ENCODE measurements around the gene NPPC.

NPPC gene

DNA sequence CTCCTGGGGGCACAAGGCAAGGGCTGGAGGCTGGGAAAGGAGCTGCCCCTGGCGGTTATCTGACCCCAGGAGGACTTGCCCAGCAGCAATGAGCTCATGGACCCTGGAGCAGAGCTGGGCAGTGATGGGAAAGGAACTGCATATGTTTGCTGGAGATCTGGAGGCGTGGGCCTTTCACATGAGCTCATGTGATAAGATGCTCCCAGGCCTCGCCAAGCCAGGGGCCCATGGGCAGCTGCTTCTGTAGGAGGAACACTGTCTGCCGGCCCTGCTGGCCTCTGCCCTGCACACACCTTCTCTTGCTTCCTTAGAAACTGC, 9.0 kb upstream of the NPPC start:
- DNase-seq (ENCODE audit: low read depth in 2 of 2) = no peak

DNA sequence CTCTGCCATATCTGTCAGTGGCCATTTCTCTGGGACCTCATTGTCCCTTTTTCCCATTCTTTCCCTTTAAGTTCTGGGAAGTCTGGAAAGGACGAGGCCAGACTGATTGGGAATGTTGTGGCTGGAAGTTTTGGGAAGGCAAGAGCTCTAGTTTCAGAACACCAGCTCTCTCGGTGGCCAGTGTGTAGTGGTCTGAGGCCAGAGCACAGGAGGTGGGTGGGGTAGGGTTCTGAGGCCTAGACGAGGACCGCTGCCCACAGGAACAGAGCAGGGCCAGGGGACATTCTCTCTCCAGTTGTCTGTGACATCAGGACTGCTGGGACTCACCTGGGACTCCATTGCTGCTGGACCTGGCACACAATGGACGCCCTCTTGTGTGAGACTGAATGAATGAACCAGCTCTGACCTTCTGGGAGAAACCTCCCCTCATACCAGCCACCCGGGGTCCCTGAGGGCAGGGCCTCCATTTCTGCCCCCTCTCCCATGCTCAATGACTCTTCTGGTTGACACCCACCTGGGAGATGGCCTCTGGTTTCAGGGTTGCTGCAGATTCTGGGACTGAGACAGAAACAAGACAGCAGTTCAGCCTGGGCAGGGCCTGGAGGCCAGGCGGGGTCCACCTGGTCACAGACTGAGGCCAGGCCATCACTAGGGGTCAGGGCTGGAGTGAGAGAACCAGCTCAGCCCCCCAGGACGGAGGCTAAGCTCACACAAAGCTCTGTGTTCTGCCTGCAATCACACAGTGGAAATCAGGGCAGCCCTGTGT, 8.4 kb upstream of the NPPC start:
- no peak for DNase-seq (ENCODE audit: low read depth in 2 of 2)

DNA sequence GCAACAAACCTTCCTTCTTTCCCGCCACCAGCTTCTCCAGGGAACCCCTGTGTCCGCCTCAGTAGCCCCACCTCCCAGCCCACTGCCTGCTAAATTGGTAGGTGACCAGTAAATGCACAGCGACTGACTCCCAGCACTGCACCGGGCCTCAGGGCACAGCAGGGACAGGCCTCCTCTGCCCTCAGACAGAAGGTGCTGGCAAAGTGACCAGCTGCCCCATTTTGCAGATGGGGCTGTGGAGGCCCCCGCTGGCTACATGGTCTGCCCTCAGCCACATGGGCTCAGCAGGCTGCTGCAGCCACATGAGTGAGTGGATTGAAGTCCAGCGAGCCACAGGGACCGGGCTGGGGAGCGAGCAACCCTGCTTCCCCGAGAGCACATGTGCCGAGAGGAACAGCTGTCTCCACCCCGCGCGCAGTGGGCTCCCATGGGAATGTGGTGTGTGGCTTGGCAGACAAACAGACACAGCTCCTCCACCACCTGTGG, 7.8 kb upstream of the NPPC start:
- DNase-seq (ENCODE audit: low read depth in 2 of 2) = no peak

DNA sequence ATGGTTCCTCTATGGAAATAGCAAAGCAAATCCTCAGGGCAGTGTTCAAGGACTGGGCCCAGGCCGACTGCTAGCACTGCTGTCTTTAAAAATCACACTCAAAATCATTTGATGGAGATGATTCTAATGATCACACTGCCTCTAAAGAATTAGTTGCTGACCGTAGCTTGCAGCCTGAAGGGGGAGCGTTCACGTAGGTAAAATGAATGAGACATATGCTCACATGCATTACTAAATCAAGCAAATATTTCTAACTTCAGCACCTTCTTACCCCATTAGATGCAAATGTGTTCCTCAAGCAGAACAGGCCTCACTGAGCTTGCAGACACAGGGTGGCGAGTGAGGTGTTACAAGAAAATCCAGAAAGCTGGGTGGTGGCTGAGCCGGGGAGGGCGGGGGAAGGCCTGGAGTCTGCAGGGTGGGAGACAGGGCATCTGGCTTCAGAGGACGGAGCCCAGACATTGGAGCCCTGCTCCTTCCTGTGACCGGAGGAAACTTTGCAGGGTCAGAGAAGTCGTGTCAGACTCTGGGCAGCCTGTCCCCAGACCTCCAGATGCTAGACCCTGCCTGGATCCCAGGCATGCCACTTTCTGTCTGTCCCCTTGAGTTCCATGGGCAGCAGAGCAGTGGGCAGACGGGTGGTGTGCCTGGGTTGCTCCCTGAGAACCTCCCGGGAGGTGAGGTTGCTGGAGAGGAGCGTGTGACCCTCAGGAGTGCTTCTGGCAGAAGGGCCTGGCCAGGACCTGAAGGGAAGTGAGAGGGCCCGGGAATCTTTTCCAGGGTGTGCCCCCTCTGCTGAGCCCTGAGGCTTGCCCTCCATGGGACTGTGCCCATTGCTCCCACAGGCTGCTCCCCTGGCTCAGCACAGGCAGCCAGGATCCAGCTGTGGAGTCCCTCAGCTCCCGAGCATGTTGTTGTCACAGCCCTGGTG, 7.1 kb upstream of the NPPC start:
- no peak for DNase-seq (ENCODE audit: low read depth in 2 of 2)

DNA sequence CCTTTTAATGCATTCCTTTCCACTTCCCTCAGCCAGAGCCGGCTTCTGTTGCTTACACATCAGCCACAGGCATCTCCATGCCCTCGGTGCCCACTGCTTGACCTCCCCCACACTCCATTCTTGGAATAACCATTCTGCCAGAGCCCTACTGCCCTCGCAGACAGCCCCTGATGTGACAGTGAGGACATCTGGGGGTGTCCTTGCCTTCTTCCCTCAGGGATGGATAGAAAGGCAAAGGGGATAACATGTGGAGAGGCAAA, 6.4 kb upstream of the NPPC start:
- DNase-seq (ENCODE audit: low read depth in 2 of 2) = no peak

DNA sequence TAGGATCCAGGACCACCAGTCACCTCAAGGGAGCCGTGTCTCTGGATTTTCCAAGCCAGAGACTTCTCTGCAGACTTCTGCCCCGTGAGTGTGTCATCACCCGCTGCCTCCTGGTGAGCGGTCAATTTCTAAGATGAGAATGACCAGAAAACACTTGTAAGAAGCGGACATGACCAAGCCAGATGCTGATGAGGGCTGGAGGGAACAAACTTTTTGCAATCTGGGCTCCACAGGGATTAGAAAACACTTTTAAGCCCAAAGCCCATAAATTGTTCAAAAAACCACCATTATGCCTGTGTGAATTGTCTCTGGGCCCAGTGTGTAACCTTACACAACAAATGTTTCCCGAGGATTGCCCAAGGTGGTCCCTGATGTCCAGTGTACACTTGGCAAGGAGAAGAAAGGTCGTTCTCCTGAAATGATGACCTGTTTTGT, 5.3 kb upstream of the NPPC start:
- no peak for DNase-seq (ENCODE audit: low read depth in 2 of 2)

DNA sequence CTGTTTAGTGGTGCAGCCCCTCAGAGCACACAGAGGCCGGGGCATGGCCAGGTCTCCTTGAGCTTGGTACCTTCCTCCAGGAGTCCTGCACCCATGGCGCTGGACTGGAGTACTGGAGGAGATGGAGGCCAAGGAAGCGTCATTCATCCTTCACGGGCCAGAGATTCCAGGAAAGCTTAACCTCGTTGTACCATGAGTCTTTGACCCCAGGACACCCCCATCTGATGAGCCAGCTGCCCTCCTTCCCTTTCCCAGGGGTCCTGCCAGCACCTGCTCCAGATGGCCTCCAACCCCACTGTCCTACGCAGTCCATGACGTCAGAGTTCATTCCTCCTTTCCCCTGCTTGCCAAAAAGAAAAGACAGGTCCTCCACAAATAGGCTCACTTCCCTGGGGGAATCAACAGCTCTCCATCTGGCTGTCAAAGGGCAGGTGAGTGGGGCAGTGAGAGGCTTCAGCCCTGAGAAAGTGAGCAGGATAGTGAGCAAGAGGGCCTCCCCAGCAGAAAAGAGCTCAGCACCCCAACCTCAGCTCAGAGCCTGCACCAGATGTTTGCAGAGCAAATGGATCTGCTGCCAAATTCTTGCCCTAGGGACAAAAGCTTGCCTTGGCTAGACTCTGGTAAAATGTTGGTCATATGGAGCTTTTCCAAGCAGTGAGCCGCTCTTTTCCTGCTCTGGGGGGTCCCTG, 4.5 kb upstream of the NPPC start:
- no peak for DNase-seq (ENCODE audit: low read depth in 2 of 2)

DNA sequence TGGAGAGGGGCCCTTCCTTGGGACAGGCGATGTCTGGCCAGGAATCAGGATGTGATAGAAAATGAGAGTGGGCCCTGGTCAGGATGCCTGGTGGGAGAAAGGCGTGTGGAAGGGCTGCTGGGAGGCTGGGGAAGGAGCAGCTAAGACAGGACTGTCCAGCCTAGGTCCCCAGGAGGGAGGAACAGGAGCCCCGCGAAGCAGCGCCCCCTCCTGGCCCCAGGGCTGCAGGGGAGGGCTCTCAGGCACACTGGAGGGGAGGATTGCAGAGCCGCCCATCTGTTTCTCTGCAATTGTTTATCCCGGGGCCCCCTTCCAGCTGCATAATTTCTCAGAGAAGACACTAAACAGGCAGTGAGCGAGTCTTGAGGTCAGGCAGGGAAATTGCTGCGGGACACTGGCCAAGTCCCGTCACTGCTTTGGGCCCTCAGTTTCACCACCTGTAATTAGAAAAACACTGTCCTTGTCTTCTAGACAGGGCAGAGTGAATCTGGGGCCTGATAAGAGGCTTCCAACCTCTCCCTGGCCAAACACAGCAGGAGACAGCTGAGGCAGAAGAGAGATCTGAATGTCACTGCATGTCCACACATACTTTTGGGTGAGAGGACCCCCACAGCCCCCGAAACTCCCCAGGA, 3.9 kb upstream of the NPPC start:
- DNase-seq (ENCODE audit: low read depth in 2 of 2) = no peak

DNA sequence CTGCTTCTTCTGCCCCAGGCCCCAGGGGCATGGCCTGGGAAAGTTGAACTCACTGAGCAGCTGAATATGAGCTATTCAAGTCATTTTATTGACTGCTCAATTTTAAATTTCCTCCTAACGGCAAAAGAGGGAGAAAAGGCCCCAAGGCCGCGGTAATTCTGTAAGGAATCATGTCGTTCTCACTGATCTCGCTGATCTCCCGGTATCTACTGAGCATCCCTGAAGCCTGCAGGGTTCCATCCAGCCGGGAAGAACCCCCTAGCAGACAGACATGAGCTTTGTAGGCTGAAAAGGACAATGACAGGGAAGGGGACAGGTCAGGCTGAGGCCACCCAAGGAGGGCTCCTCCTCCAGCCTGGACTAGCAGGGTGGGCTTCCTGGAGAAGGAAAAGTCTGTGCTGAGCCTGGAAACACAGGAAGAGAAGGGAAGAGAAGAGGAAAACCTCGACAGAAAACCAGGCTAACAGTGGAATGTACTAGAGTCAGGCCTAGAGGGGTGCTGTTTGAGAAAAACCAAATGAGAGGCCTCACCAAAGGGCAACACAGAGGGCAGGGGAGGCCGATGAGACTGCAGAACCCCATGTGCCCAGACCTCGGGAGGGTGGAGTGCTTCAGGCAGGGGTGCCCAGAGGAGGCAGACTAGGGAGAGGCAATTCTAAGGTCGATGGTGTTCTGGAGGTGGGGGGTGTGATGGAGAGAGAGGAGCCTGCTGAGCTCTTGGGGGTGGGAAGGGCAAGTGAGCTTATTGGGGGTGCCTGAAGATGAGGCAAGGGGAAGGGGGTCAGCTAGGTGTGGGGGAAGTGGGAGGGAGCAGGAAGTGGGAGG, 2.9 kb upstream of the NPPC start:
- no peak for DNase-seq (ENCODE audit: low read depth in 2 of 2)

DNA sequence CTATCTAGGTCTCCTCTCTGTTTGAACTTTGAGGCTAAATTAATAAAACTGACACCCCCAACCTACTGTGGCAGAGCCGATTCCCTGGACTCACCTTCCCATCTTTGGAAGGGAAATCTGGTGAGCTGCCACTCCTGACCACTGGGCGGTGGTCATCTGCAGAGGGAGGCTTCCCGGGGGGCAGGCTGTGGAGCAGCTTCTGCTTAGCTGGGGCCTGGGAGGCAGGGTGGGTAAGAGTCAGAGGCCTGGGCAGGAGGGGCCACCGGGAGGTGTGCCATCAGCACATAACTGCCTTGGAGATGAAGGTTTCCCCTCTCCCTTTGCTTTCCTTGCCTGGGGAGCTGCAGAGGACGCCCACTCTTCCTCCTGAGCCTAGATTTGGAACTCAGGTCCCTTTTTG, 2.3 kb upstream of the NPPC start:
- no peak for DNase-seq (ENCODE audit: low read depth in 2 of 2)

DNA sequence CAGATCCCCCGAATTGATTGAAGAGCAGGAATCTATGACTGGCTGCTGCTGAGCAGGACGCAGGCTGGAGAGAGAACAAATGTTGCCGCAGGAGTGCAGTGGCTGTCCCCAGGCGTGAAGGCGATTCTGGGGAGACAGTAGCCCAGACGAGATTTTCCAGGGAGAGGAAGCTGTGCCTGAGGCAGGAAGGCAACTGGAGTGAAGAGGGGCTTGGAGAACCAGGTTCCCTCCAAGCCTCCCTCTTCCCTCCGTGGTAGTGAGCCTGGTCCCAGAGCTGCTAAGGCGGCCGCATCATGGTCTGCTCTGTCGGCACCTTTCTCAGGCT, 1.3 kb upstream of the NPPC start:
- no peak for DNase-seq (ENCODE audit: low read depth in 2 of 2)

DNA sequence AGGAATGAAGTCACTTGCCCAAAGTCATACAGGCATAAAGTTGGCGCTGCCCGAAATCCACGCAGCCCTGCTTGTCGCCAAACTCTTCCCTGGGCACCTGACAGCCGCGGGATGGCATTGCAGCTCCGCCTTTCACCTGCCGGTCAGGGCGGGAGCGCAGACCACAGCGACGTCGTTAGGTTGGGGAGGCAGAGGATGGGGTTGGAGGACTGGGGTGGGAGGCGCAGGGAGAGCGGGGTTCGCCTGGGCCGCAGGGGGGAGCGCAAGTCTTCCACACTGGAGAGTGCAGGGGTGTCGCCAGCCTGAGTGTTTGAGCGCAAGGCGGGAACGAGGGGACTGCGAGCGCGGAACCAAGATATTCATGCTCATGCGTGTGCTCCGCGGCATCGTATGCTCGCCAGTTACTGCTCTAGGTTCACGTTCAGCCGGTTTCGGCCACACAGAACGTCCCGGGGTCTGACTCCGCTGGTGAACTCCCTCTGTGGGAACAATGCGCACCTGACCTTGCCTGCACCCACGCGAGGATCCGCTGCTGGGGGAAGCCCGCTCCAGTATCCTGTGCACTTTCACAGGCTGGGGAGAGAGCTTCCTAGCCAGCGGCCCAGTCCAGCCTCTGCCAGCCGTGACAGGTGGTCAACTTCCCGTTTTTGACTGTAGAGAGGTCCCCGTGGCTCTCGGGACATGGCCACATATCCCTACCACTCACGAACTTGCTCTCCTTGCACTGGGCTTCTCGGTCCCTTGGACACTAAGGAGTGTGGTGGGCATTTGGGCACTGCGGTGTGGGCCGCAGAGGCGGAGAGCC, 767 bp upstream of the NPPC start:
- DNase-seq (ENCODE audit: low read depth in 2 of 2) = no peak

DNA sequence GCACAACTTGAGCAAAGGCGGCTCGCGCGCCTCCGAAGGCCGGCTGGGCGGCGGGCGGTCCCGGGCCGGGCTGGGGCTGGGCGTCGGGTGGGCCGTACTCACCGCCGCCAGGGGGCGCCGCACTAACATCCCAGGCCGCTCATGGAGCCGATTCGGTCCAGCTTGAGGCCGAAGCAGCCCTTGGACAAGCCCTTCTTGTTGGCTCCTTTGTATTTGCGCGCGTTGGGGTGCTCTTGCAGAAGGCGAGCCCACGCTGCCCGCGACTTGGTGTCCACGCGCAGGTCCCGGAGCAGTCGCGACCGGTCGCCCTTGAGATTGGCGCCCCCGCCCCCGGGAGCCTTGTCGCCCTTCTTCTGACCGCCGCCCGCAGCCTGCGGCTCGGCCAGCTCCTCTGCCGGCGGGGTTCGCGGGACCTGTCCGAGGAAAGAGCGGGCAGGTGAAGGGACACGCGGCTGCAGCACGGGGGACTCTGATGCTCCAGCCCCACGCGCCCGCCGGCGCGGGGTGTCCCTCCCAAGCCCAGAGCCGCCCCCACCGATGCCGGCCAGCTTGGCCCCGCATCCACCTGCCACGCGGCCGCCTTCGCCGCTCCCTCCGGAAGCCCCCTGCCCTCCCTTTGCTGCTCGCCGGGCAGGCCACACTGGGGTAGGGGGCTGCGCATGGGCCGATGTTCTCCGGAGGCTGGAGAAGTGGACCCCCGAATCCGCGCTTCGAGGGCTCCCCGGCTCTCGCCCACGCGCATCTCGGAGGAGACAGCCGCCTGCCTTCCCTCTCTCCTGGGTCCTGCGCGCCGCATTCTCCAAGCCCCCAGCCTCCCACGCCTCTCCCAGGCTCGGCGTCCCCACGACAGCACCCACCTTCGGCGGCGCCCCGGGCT, 655 bp downstream of the NPPC start:
- peak; percentile 14 to 29 for DNase-seq (ENCODE audit: low read depth in 2 of 2)

DNA sequence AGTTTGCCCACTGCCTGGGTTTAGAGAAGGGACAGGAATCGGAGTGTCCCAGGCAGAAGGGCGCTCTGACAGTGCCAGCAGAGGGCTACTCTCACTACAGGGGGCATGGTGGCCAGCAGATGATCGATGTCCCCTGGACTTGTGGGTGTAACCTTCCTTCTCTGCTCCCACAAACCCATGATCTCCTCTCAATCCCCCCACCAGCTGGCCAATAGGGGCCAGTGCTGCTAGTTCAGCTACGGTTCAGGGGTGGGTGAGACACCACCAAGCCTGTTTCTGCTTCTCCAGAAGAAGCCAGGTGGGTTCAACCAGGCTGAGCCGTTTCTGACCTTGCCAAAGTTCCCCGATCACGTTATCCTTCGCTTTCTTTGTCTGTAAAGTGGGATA, 1.3 kb downstream of the NPPC start:
- DNase-seq (ENCODE audit: low read depth in 2 of 2) = no peak

DNA sequence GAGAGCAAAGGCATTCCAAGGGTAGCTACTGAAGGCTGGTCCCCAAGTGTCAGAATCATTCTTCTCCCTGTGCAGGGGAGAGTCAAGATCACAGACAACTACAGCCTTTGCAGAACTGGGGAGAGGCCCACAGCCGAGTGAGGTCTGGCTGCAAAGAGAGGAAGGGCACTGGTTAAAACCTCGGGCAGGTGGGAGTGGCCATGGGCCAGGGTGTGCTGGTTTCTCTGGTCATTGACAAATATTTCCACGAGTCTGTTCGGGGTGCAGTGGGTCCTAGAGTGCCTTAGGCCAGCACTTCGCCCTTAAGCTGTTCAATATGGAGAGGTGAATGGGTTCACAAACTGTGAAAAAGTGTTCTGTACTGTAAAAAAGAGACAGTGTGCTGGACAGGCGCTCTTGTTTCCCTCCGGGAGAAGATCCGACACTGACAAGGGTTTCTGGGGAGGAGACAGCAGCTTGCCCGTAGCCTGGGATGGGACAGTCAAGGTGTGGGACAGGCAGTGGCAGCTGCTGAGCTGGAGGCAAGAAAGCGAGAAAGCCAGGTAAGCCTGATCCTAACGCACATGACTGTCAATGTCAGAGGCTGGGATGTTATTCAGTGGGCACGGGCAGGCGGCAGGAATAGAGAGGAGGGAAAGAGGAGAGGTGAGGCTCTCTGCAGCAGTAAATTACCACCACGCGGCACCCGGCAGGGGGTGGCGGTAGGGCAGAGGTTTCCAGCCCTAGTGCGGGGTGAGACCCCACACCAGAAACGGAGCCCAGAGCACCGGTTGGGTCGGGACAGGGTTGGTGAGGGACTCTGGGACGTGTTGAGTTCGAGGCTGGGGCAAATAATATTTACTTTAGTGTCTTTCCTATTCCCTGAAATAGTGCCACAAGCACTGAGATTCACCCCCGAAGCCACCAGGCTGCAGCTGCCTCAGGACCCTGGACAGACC, 2.0 kb downstream of the NPPC start:
- DNase-seq (ENCODE audit: low read depth in 2 of 2) = no peak

DNA sequence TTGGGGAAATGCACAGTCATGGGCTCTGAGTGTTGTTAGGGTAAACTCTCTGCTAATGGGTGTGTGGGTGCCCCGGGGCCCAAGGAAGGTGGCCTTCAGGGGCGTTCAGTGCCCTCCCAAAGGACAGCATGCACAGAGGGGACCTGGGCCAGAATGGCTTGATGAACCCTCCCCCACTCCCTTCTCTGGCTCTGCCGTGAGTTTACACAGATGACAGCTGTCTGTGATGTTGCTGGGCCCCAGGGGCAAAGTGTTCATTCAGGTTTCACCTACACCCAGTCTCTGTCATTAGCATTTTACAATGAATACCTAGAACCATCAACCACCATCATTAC, 3.2 kb downstream of the NPPC start:
- no peak for DNase-seq (ENCODE audit: low read depth in 2 of 2)

DNA sequence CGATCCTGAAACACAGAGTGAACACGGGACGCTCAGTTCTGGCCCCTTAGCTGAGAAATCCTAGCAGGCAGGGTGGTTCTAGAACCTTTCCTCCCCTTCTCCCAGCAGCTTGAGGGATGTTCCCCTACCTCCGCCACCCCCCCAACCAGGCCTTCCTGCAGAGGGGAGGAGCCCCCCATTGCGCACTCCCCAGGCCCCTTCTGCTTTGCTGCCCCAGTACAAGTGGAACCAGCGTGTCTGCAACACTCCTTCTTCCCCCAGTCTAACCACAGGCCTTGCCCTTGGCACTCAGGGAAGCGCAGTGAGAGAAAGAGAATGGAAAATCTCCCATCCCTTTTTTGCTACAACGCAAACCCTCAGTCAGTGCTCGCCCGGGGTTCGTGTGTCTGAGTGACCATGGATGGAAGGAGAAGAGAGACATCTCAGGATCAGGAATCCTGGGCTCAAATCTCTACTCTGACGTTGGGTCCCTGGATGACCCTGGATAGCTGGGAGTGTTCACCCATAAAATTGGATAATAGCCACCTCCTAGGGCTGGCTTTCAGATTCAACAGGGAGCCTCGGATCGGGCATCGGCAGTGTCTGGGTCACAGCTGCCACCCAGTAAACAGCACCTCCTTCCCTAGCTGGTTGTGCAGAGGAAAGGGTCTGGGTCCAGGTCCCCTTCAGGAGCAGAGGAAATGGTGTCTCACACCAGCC, 3.7 kb downstream of the NPPC start:
- no peak for DNase-seq (ENCODE audit: low read depth in 2 of 2)

DNA sequence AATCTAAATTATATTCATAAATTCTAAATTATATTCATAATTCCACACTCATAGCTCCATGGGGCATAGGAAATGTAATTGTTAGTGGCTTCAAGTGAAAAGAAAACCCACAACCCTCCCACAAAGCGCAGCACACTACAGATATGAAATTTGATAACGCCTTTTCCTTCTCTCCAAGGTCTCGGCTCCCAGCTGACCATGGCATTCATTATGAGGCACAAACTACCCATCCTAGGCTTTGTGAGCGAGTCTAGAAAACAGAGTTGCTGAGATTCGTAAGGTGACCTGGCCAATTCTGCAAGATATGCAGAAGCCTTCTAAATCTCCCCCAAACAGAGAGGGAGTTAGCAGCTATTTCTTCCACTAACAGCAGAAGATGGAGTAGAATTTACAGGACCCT, 5.4 kb downstream of the NPPC start:
- no peak for DNase-seq (ENCODE audit: low read depth in 2 of 2)
